GM19395 (cell line): ENCODE data around the gene NEMP1.

Source experiments
- ATAC-seq: cut with Tn5 transposase; IDR thresholded peaks from one replicate; pipeline ENCODE4 v1.9.1; 2021; ENCODE audit warnings: mild to moderate bottlenecking, moderate library complexity; ENCODE audit not compliant: unreplicated experiment

The NEMP1 gene

DNA sequence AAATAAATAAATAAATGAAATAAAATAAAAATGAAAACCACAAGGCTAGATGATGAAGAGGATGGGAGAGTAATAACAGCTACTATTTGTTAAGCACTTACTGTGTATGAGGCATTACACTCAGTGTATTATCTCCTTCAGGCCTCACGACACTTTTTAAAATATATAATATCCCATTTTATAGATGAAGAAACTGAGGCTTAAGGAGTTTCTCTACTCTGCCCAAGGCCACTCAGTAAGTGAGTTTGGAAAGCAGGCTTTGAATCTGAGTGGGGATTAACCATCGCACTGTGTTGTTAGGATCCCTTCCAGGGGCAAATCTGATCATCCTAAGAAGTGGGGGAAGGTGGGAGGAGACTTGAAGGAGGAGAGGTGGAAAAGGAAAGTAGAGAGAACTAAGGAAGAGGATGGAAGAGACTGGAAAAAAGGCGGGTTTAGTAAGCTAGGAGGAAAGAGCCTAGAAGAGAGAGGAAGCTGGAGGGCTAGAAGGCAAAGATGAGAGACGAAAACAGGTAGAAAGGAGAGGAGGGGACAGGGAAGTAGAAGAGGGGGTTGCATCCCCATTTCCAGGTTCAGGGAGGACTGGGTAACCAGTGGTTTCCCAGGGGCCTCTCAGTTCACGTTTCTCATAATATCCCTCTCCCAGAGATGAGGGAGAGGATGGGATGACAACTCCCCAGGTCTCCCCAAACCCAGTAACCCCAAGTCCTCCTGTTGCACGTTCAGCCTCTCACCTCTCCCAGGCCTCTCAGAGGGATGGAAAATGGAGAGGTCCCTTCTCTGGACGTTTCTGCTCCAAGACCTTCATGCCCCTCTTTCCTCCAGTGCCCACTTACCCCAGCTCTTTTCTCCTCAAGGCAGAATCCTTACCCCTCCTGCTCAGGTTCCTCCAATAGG, 30.9 kb upstream of the NEMP1 start:
- ATAC-seq: no peak

DNA sequence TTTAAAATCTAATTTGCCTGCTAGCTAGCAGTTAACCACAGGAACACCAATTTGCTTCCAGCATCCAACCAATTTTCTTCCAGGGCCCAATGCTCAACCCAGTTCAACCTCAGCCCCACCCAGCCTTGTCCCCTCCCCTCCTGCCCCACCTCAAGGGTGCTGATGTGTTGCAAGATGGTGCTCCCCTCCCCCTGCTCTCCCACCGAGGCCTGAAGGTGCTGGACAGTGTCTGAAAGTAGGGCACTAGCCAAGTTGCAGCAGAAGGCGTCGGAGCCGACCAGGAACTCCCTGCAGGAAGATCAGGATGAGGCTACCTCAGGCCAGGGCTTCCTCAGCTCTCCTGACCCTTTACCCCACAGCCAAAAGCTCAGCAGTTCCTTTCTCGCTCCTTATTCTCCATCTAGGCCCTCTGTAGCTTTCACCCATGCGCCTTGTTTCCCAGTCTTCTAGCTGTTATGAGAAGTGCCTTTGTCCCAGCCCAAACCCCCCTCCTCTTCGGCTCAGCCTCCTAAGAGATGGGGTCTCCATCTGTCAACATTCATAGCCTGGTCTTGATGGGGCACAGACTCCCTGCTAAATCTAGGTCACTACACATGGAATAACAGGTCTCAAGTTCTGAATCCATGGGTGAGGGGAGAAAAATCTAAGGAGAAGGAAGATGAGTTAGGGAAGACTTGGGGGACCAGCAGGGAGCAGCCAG, 29.0 kb upstream of the NEMP1 start:
- ATAC-seq: no peak

DNA sequence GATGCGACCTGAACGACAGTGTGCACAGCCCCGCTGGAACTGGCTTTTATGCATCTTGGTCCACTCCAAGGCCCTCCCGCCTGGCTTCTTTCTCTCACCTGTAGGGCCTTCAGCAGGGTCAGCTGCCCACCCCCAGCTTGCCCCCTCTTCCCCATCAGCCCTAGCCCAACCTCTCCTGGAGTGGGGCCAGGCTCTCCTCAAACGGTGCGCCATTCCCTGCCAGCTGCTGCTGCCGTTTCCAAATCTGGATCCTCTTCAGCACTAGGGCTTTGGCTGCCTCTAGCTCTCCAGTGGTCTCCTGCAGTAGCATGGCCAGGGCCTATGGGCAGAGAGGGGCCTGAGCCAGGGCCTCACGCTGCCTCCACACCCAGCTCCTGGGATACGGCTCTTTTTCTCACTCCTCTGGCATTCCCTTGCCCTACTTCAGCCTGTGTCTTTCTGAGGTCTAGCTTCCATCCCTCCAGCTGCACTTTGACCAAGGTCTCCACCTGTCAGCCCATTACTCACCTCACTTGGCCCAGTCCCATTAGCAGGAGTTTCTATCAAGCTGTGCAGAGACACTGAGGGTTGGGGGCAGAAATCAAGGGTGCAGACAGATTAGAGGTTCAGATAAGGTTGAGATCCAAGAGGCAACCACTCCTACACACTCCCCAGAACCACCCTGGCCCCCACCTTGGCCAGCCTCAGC, 27.6 kb upstream of the NEMP1 start:
- ATAC-seq: no peak

DNA sequence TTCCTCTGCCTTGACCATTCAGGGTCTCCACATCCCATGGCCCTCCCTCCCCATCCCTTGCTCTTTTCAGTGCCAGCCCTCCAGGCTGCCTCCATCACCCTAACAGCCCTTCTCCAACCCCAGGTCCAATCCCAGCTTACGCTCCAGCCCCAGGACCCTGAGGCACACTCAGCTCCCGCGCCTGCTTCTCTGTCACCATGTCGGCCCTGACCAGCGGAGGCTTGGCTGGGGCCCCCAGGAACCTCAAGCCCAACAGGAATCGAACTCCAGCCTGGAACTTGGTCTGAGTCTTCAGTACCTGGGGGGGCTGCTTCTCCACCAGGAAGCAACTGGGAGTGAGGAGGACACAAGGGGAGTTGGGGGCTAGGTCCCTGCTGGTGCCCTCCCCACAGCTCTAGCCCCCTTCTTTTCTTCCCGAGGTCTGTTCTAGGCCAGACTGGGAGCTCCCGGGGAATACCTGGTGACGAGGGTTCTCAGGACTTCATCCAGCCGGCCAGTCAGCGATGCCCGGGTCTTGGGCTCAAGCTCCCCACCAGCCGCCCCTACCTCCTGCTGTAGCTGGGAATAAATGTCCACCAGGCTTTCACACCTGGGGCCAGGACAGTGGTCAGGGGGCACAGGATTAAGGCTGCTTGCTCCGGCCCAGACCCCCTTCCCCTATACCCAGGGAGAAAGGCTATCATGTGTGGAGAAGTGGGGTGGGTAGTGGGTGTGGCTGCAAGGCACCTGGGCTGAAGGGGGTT, 26.6 kb upstream of the NEMP1 start:
- ATAC-seq: no peak

DNA sequence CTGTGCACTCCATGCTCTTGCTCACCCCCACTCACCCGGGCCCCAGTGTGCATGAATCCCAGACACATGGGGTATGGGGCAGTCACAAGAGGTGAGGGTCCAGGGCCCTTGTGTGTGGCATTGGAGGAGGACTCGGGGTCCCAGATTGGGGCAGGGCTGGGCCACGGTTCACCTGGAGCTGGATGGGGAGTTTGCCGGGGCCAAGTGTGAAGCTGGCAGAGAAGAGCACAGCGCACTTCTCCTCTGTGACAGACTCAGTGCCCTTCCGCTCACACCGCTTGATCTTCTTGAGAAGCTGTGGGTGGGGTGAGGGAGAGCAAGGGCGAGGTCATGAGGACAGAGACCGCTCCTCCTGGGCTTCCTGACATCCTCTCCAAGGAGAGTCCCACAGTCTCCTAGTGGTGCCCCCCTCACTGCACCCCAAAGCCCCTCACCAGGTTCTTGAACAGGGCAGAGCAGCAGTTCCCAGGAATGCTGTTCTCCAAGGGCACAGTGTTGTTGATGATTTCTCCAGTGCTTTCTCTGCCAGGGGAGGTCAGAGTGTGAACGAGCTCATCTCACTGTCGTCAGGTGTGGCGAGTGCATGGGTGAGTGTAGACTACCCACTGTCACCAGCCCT, 25.8 kb upstream of the NEMP1 start:
- no peak for ATAC-seq

DNA sequence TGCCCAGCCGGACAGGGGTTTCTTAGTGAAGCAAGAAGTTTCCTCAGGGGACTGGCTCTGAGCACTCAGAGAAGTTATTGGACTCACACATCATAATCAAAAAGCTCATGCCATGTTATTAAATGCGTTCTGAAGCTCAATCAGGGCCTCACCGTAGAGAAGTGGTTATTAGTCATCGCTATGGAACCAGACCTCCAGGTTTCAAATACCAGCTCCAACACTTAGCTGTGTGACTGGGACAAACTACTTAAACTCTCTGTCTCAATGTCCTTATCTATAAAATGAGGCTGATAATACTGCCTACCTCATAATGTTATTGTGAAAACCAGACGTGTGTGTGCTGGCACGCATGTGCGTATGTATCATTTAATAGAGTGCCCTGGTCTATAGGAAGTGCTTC, 25.3 kb upstream of the NEMP1 start:
- no peak for ATAC-seq

DNA sequence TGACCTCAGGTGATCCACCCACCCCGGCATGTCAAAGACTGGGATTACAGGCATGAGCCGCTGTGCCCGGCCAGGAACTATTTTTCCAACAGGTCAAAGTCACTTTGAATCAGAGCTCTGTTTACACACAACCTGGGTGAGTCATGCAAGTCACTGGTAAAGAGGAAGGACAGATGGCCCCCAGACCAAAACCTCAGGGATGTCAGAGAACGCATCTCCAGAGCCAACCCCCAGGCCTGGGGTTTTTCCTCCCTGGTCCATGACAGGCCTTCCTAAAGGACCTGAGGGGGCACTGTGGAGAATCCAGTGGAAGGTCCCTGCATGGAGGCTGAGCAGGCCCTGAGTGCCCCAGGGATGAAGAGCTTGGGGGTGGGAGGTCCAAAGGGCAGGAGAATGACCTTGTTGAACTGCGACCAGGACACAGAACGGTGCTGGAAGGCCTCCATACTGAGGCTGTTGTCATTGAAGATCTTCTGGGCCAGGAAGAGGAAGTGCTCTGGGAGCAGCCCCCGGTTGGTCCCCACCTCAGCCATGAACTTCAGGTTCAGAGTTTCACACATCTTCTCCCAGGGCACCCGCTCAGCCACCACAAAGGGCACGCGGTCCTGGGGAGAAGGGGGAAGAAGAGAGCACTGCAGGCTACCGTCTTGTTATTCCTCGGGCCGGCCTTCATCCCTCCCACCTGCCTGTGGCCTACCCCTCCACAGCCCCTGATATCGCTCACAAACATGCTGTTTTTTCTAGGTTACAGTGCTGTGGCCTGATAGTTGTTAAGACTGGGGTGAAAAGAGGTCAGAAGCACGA, 23.5 kb upstream of the NEMP1 start:
- no peak for ATAC-seq

DNA sequence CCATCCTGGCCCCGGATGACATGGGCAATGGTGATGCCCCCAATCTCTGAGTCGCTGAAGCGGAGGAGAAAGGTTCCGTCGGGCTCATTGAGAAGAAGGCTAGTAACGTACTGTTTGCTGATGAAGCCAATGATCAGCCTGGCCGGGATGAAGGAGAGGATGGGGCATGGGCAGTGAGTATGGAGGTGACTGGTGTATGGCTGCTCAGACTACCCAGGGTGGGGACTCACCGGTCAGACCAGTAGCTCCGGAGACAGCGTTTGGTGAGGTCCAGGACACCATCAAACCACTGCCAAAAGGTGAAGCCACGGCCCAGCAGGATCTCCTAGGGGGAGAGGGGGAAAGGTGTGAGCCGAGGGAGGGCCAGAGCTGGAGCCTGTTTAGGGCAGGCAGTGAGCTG, 21.2 kb upstream of the NEMP1 start:
- no peak for ATAC-seq

DNA sequence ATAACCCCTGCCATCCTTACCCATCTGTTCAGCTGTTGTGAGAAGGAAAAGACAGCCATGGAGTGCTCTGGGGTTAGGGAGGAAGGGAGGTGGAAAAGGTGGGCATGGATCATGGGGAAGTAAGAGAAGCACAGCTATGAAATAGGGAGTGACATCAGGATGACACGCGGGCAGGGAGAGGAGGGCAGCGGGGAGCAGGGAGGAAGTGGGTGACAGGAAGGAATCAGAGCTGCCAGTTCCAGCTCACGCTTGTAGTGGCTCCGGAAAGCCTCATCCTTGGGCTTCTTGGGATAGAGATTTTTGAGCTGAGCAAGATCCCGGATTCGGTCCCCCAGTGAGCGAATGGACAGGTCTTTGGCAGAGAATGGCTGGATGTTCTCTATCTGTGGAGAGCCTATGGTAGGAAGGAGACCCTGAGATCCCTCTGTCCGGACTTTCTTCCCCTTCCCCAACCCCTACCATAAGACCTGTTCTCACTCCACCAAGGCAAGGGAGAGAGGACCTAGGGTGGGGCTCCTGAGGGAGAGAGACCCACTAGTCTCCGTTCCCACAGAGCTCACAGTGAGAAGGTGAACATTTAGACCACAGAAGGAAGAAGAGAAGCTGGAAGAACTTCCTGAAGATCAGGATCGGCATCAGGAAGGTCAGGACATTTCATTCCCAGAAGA, 20.6 kb upstream of the NEMP1 start:
- ATAC-seq: no peak

DNA sequence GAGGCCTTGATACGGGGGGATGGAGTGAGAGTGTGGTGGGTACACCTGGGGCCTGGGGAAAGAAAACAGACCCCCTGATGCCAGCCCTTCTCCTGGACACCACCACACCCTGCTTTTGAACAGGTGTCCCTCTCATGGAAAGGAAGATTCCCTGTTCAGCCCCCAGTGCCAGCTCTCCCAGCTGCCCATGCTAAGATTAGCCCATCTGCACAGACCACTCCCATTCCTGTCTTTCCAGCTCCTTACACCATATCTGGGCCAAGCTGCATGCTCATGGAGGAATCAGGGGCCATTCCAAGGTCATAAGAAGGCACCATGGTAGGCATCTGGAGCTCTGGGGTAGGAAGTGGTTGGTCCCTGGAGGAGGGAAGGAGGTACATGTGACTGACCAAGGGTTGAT, 20.0 kb upstream of the NEMP1 start:
- ATAC-seq: no peak

DNA sequence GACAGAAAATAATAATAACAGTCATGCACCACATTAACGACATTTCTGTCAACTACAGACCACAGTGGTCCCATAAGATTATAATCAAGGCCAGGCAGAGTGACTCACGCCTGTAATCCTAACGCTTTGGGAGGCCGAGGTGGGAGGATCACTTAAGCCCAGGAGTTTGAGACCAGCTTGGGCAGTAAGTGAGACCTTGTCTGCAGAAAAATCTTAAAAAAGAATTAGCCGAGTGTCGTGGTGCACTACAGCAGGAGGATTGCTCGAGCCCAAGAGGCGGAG, 18.9 kb upstream of the NEMP1 start:
- no peak for ATAC-seq

DNA sequence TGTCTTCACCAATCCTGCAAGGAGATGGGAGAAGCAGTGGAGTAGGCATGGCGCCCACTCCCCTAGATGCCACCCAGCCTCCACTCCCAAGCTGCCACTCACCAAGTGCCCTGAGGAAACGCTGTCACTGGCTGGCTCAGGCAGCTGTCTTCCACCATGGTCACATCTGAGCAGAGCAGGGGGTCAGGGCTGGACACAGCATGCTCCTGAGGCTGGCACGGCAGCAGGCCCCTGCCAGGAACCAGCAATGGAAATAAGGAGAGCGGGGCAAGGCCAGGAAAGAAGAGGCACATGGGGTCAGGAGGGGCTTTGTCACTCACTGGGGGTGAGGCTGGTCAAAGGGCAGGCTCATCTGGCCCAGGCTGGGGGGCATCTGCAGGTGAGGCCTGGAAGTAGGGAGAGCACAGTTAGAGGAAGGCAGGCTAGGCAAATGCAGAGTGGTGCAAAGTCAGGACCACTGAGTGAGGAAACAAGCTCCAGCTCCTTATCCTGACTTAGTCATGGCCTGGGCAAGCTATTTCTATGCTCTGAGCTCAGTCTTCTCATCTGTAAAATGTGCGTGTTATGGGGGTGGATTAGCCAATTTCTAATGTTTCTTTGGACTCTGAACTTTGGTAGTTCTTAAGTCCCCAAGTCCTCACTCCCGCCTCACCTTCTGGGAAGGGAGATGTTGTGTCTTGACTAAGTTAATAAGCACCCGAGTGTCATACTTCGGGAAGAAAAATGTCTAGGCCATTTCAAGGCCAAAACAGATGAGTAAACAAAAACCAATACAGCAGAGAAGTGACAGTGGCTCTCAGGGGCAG, 18.4 kb upstream of the NEMP1 start:
- ATAC-seq: no peak

DNA sequence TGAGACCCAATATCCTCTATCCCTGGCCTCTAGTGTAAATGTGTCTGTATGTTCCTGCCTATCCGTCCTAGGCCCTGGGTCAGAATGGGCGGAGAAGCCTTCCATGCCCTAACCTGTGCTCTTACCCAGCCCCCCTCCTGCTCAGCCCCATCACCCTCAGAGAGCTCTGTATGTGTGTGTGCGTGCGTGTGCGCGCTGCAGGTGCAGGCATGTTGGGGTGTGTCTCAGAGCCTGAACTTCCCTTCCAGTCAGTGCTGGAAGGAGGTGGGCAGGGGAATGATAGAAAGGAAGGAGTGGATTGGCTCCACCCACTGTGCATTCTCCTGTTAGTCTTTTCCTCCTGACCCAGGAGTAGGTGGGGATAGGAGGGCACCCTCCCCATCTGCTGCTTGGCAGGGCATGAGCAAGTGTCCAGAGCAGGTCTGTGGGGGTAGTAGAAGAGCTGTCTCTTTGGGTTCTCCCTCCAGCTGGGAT, 17.5 kb upstream of the NEMP1 start:
- no peak for ATAC-seq

DNA sequence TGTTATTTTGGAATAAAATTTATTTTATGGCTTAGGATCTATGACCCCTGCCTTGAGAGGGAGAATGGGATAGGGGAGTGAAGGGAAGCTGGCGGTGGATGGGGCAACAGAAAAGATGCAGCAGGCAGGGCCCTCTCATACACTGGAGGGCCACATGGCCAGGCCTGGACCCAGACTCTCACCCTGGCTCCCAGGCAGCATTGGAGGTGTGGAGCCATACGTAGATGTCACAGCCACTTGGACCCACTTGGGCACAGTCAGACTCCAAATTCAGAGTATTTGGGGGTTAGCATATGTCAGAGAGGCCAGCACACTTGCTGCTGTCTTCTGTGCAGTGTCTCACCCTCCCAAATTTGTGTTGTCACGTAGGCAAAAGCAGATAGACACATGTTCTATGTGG, 16.8 kb upstream of the NEMP1 start:
- ATAC-seq: no peak

DNA sequence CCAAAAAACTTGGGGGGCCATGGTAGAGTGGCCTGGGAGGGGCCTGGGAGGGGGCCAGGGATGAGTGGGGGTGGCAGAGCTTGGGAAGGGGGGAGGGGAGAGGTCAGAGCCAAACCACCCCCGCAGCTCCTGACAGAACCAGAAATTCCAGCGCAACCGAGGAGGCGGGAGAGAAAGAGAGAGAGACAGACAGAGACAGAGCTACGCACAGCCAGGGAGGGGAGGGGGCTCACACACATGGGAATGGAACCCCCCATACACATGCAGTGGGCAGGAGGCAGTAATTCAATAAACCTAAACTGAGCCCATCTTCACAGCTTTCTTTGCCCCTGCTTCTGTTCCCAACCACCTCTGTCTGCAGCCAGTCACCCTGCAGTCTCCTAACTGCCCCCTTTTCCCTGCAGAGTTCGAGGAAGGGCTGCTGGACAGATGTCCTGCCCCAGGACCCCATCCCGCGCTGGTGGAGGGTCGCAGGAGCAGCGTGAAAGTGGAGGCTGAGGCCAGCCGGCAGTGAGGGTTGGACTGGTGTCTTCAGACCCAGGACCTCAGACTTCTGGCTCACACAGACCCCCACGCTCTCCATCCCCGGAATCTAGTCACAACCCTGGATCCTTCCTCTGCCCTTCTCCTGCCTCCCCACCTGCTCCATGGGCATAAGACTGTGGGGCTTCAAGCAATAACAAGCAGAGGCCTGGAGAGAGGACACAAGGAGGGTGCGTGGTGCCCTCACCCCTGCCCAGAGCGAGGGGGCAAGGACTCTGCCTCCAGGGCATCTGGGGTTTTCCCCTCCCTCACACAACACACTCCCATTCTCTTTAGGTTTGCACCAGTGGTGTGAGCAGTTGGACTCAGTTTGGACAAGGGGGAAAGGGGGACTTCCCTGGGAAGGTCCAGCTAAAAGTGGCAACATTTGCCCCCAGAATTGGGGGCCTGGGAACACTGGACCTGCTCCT, 15.9 kb upstream of the NEMP1 start:
- no peak for ATAC-seq

DNA sequence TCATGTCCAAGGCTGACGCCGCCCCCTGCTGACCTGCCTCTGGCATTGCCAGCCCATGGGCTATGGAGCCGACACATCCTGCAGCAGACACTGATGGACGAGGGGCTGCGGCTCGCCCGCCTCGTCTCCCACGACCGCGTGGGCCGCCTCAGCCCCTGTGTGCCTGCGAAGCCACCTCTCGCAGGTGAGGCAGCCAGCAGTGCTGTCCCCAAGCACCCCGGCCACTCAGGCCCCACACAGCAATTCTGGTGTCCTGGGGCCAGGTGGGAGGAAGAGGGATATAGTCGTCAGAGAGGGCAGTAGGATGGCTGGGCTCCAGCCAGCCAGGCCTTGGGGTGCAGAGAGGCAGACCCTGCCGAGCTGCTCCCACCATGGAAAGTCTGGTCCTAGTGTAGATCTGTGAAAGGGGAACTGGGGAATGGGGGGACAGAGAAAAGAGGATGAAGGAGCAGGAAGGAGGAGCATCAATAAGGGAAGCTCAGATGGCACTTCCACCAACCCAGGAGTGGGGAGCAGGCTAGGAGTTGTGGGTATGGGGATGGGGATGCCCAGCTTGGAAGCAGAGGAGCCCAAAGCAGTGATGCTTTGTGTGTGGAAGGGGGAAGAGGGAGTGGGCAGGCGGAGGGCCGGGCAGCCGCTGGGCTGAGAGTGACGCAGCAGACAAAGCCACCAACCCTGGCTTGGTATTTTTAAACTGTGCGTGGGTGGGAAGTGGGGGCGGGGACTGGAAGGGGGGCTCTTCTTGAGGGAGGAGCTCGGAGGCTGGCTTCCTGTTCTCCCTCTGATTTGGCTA, 15.0 kb upstream of the NEMP1 start:
- no peak for ATAC-seq
